Naive thymus-derived CD4-positive, alpha-beta T cell (primary cell): ENCODE measurements around the gene CCDC167. TPM values are rescaled to one million over a fixed set of nuclear protein-coding genes. Genes with fewer than 3 reads are reported as not detected.

ENCODE experiments used
- ATAC-seq: fragments of 150-1000 bp; cut with Tn5 transposase; 2 replicates; pipeline ENCODE4 v1.10.0; 2021; ENCODE audit warnings: mild to moderate bottlenecking, moderate library complexity
- CTCF ChIA-PET: fragments of 350-600 bp; sonication (Branson Sonifier 250); formaldehyde crosslinking; loops from one replicate; lab custom pipeline; 2021; ENCODE audit warnings: antibody characterized with exemption; lab: Charles Lee
- POLR2A ChIA-PET: fragments of 350-600 bp; sonication (Branson Sonifier 250); formaldehyde crosslinking; loops from one replicate; lab custom pipeline; 2021; ENCODE audit warnings: antibody characterized with exemption, inconsistent platforms; lab: Charles Lee
- DNase-seq, 9 donors: peaks; one replicate each; pipeline versions ENCODE4 v3.0.0 to v3.0.0-alpha.2; 2020 to 2022; ENCODE audit warnings: mixed read lengths in 1 of 9
- H3K27ac ChIP-seq: one replicate; pipeline ENCODE4 v1.7.0; 2013; ENCODE audit warnings: mild to moderate bottlenecking, low read depth, low read length, moderate library complexity
- H3K27me3 ChIP-seq, 2 donors: one replicate each; pipeline ENCODE4 v1.7.0; 2013; ENCODE audit warnings: low read length in 2 of 2, mild to moderate bottlenecking in 2 of 2, moderate library complexity in 2 of 2; ENCODE audit not compliant: control insufficient read depth in 2 of 2, insufficient read depth in 2 of 2
- H3K36me3 ChIP-seq, 3 experiments: 1 replicate in 2 of 3; 2 replicates in 1 of 3; pipeline ENCODE4 v1.7.0; 2013; ENCODE audit warnings: low read length in 3 of 3, mild to moderate bottlenecking in 3 of 3, moderate library complexity in 1 of 3; ENCODE audit not compliant: insufficient read depth in 3 of 3, control insufficient read depth in 2 of 3
- H3K4me1 ChIP-seq, 2 donors: one replicate each; pipeline ENCODE4 v1.7.0; 2013; ENCODE audit warnings: low read length in 2 of 2, mild to moderate bottlenecking in 2 of 2, moderate library complexity in 1 of 2; ENCODE audit not compliant: control insufficient read depth in 2 of 2, insufficient read depth in 2 of 2
- H3K4me3 ChIP-seq: 2 replicates; pipeline ENCODE4 v1.7.0; 2013; ENCODE audit warnings: mild to moderate bottlenecking, low read length
- H3K9me3 ChIP-seq, 3 experiments: 1 replicate in 2 of 3; 2 replicates in 1 of 3; pipeline ENCODE4 v1.7.0; 2013; ENCODE audit warnings: low read length in 3 of 3; ENCODE audit not compliant: control insufficient read depth in 2 of 3
- H3K27ac Mint-ChIP-seq, 9 donors: one replicate each; pipeline ENCODE4 v1.8.0; 2020 to 2022; ENCODE audit warnings: mixed read lengths in 9 of 9, mild to moderate bottlenecking in 8 of 9, moderate library complexity in 5 of 9, inconsistent platforms in 2 of 9
- H3K27me3 Mint-ChIP-seq, 5 donors: one replicate each; pipeline ENCODE4 v1.8.0; 2021 to 2022; ENCODE audit warnings: mixed read lengths in 5 of 5, mild to moderate bottlenecking in 1 of 5
- H3K36me3 Mint-ChIP-seq, 5 donors: one replicate each; pipeline ENCODE4 v1.8.0; 2020 to 2022; ENCODE audit warnings: mixed read lengths in 5 of 5, mild to moderate bottlenecking in 3 of 5, inconsistent platforms in 1 of 5
- H3K4me1 Mint-ChIP-seq, 7 donors: one replicate each; pipeline ENCODE4 v1.8.0; 2020 to 2022; ENCODE audit warnings: mixed read lengths in 7 of 7, mild to moderate bottlenecking in 3 of 7, inconsistent platforms in 1 of 7
- H3K4me3 Mint-ChIP-seq, 10 donors: one replicate each; pipeline ENCODE4 v1.8.0; 2020 to 2022; ENCODE audit warnings: mild to moderate bottlenecking in 10 of 10, mixed read lengths in 10 of 10, moderate library complexity in 6 of 10, inconsistent platforms in 2 of 10
- H3K9me3 Mint-ChIP-seq, 11 donors: one replicate each; pipeline ENCODE4 v1.8.0; 2020 to 2022; ENCODE audit warnings: mixed read lengths in 11 of 11, mild to moderate bottlenecking in 4 of 11, inconsistent platforms in 1 of 11, moderate library complexity in 1 of 11
- intact Hi-C, 2 donors: fragments of 100-400 bp; cut with micrococcal nuclease; formaldehyde crosslinking; loops; one replicate each; pipeline ENCODE4 v1.15.1; 2023
- polyA plus RNA-seq, 2 donors: library from polyadenylated mRNA; unstranded; fragments of 300-500 nt; fragmentation: Illumina TruSeq; gene quantifications; one replicate each; pipeline ENCODE4 v1.2.3, GENCODE V29; 2021
- total RNA-seq, 6 experiments: library from RNA in 5 of 6; stranded (reverse) in 5 of 6; gene quantifications; 1 replicate in 5 of 6; 2 replicates in 1 of 6; pipeline ENCODE4 v1.2.3 and lab custom pipeline; 2021 to 2026

Gene CCDC167
- total and polyA plus RNA-seq, 7 experiments from 2014 or later: 13.8 to 95.5 (median 23.5) TPM

GRCh38 chr6:37538107-37538506, 38.4 kb upstream of the CCDC167 start:
- Mint-ChIP-seq H3K27me3 (peaks cover 0 to 48% (median 0%) of the 10 kb centered on the region in 5 donors), H3K4me3 (peak overlapping the region in 2 of 10 donors; percentile 19 to 27), H3K36me3 (peaks cover 0 to 4% (median 0%) of the 10 kb centered on the region in 5 donors), H3K27ac (peak overlapping the region in 5 of 9 donors; percentile 22 to 69 (median 46)), H3K9me3 (no peaks in the 10 kb centered on the region), H3K4me1 (peaks cover 3 to 36% (median 13%) of the 10 kb centered on the region in 7 donors)
- ChIA-PET POLR2A (interaction anchor here (0.7 to 2.0 kb wide), 2 partner anchors 25 to 36 kb away, joined by 3 to 5 read pairs; no protein-coding TSS in a partner anchor), CTCF (interaction anchor here (0.6 to 1.6 kb wide), 7 partner anchors 9 to 154 kb away, joined by 3 to 7 read pairs (median 3); no protein-coding TSS in a partner anchor)
- DNase-seq (no peak), ATAC-seq (no peak)
- peaks cover 0 to 18% of the 10 kb centered on the region in 2 donors for H3K4me1 ChIP-seq
- H3K4me3 ChIP-seq: no peak overlapping the region
- intact Hi-C loops: loop anchor here in 1 of 2 donors (5.0 kb wide), 1 partner anchor 36 kb away; no protein-coding TSS in a partner anchor
- no peaks in the 10 kb centered on the region for H3K36me3 ChIP-seq
- no peak overlapping the region for H3K27ac ChIP-seq
- no peaks in the 10 kb centered on the region for H3K27me3 ChIP-seq
- no peaks in the 10 kb centered on the region for H3K9me3 ChIP-seq

DNA sequence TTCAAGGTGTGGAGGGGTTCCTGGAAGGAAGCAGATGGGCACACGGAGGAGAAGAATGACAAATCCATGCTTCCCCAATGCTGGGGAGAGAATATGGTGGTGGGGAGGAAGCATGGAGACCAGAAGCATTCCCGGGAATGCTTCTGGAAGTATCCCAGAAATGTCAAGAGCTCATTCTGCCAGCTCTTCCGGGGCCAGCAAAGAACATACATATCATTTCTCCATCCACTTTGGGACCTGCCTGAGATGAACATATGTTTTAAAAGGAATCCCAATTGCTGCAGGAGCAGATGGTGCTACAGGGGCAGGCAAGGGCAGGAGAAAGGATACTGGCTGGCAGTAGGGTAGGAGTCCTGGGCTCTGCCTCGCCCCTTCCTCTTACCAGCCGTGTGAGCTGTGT, 37.9 kb upstream of the CCDC167 start:
- Mint-ChIP-seq H3K4me1 (peaks cover 3 to 38% (median 13%) of the 10 kb centered on the region in 7 donors), H3K27me3 (peaks cover 0 to 53% (median 0%) of the 10 kb centered on the region in 5 donors), H3K4me3 (peak overlapping the region in 2 of 10 donors; percentile 7 to 39), H3K36me3 (peaks cover 0 to 4% (median 0%) of the 10 kb centered on the region in 5 donors), H3K9me3 (no peaks in the 10 kb centered on the region), H3K27ac (peak overlapping the region in 3 of 9 donors; percentile 70 to 74 (median 71))
- Histone ChIP-seq H3K27ac (no peak overlapping the region), H3K4me1 (peaks cover 0 to 18% of the 10 kb centered on the region in 2 donors), H3K27me3 (no peaks in the 10 kb centered on the region), H3K4me3 (no peak overlapping the region), H3K9me3 (no peaks in the 10 kb centered on the region), H3K36me3 (no peaks in the 10 kb centered on the region)
- ATAC-seq: no peak
- DNase-seq: no peak
- intact Hi-C loops: loop anchor here in 1 of 2 donors (5.0 kb wide), 1 partner anchor 35 kb away; no protein-coding TSS in a partner anchor
- ChIA-PET CTCF (interaction anchor here (0.7 to 1.2 kb wide), 7 partner anchors 10 to 154 kb away, joined by 3 to 4 read pairs (median 3); no protein-coding TSS in a partner anchor), POLR2A (interaction anchor here (0.7 to 2.0 kb wide), 2 partner anchors 25 to 36 kb away, joined by 3 to 5 read pairs; no protein-coding TSS in a partner anchor)

DNA sequence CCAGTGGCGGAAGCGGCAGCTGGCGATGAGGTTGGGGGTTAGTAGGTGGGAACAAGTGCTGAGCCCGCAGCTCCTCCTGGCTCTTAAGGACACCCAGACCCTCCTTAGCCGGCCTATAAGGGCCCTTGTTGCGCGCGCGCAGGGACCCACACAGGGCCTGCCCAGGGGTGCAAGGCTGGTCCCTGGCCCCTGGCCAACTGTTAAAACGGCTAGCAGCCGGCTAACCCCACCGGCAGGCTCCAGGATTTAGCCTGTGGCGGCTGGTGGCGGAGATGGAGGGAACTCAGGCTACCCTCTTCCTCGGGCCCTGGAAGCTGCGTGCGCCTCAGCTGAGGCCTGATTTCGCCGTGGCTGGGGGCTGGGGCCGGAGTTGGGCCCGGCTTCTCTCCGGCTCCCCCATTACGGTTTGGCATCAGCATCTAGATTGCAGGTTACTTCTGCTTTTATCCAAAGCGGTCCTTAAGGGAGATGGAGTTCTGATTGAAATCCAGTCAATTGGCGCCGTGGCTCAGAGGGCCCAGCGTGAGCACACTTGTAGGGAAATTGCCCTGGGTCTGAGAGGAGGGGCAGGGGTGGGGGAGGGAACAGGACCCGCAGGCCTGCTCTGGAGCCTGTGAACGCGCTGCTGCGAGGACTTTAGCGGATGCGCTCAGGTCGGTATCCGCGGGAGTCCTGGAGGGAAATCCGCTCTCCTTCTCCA, 36.9 kb upstream of the CCDC167 start:
- no peak overlapping the region for H3K27ac ChIP-seq
- Mint-ChIP-seq H3K27me3 (peaks cover 0 to 59% (median 0%) of the 10 kb centered on the region in 5 donors), H3K4me1 (peaks cover 3 to 36% (median 11%) of the 10 kb centered on the region in 7 donors), H3K9me3 (no peaks in the 10 kb centered on the region), H3K4me3 (peak overlapping the region in 4 of 10 donors; percentile 81 to 88 (median 84)), H3K27ac (no peak overlapping the region), H3K36me3 (peaks cover 0 to 4% (median 0%) of the 10 kb centered on the region in 5 donors)
- no peaks in the 10 kb centered on the region for H3K36me3 ChIP-seq
- no peaks in the 10 kb centered on the region for H3K27me3 ChIP-seq
- H3K9me3 ChIP-seq: no peaks in the 10 kb centered on the region
- H3K4me1 ChIP-seq: peaks cover 0 to 18% of the 10 kb centered on the region in 2 donors
- ATAC-seq: peak; percentile 26
- POLR2A ChIA-PET: interaction anchor here (0.7 to 2.1 kb wide), 4 partner anchors 19 to 52 kb away, joined by 3 to 6 read pairs (median 5); no protein-coding TSS in a partner anchor
- intact Hi-C loops: loop anchor here in 1 of 2 donors (5.0 kb wide), 1 partner anchor 34 kb away; no protein-coding TSS in a partner anchor
- peak overlapping the region; percentile 59 for H3K4me3 ChIP-seq
- CTCF ChIA-PET: interaction anchor here (0.9 to 1.1 kb wide), 4 partner anchors 28 to 44 kb away, joined by 3 to 4 read pairs (median 4); no protein-coding TSS in a partner anchor
- DNase-seq: no peak

GRCh38 chr6:37535759-37536490, 36.2 kb upstream of the CCDC167 start:
- H3K27ac Mint-ChIP-seq: peak overlapping the region in 3 of 9 donors; percentile 41 to 65 (median 65)
- H3K4me1 Mint-ChIP-seq: peaks cover 3 to 39% (median 11%) of the 10 kb centered on the region in 7 donors
- Histone ChIP-seq H3K4me1 (peaks cover 0 to 18% of the 10 kb centered on the region in 2 donors), H3K9me3 (no peaks in the 10 kb centered on the region), H3K27ac (no peak overlapping the region), H3K27me3 (no peaks in the 10 kb centered on the region), H3K36me3 (no peaks in the 10 kb centered on the region), H3K4me3 (peak overlapping the region; percentile 59)
- ChIA-PET POLR2A (interaction anchor here (0.6 to 2.1 kb wide), 6 partner anchors 19 to 664 kb away, joined by 3 to 6 read pairs (median 4); no protein-coding TSS in a partner anchor), CTCF (interaction anchor here (0.6 to 1.0 kb wide), 6 partner anchors 18 to 52 kb away, joined by 3 to 4 read pairs (median 3); no protein-coding TSS in a partner anchor)
- no peaks in the 10 kb centered on the region for H3K9me3 Mint-ChIP-seq
- H3K4me3 Mint-ChIP-seq: peak overlapping the region; percentile 17 to 88 (median 83)
- peaks cover 0 to 4% (median 0%) of the 10 kb centered on the region in 5 donors for H3K36me3 Mint-ChIP-seq
- intact Hi-C loops: loop anchor here in 1 of 2 donors (1.0 to 5.0 kb wide), 2 partner anchors 19 to 34 kb away; no protein-coding TSS in a partner anchor
- DNase-seq: peak in 5 of 9 donors; percentile 19 to 36 (median 25)
- peak; percentile 69 for ATAC-seq
- H3K27me3 Mint-ChIP-seq: peaks cover 0 to 64% (median 0%) of the 10 kb centered on the region in 5 donors

DNA sequence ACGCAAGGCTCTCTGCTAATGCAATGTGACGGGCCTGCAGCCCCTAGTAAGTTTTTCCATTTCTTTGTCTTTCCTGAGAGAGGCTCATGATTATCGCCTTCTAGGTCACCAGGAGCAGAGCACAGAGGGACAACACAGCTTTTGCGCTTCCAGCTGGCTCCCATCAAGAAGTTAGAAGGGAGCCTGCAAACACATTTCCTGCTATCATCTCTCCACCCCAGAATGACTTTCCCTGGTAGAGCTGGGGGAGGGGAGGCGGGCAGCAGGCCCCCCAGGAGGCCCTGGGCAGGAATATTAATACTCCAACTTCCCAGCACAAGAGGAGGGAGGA, 35.7 kb upstream of the CCDC167 start:
- peak overlapping the region in 8 of 10 donors; percentile 29 to 88 (median 84) for H3K4me3 Mint-ChIP-seq
- Histone ChIP-seq H3K4me1 (peaks cover 0 to 18% of the 10 kb centered on the region in 2 donors), H3K27ac (no peak overlapping the region), H3K4me3 (peak overlapping the region; percentile 59), H3K9me3 (no peaks in the 10 kb centered on the region), H3K27me3 (no peaks in the 10 kb centered on the region), H3K36me3 (no peaks in the 10 kb centered on the region)
- DNase-seq: no peak
- POLR2A ChIA-PET: interaction anchor here (0.6 to 2.1 kb wide), 4 partner anchors 18 to 664 kb away, joined by 3 to 6 read pairs (median 4); no protein-coding TSS in a partner anchor
- peaks cover 3 to 38% (median 10%) of the 10 kb centered on the region in 7 donors for H3K4me1 Mint-ChIP-seq
- ATAC-seq: no peak
- no peaks in the 10 kb centered on the region for H3K9me3 Mint-ChIP-seq
- H3K27ac Mint-ChIP-seq: peak overlapping the region in 1 of 9 donors; percentile 41
- intact Hi-C loops: loop anchor here in 1 of 2 donors (1.0 to 5.0 kb wide), 2 partner anchors 18 to 33 kb away; no protein-coding TSS in a partner anchor
- CTCF ChIA-PET: interaction anchor here (0.8 to 1.0 kb wide), 4 partner anchors 20 to 52 kb away, joined by 3 to 4 read pairs (median 3); no protein-coding TSS in a partner anchor
- H3K36me3 Mint-ChIP-seq: peaks cover 0 to 4% (median 0%) of the 10 kb centered on the region in 5 donors
- peaks cover 0 to 68% (median 0%) of the 10 kb centered on the region in 5 donors for H3K27me3 Mint-ChIP-seq
